Measurements from ENCODE around the gene PKD1L1.

Gene PKD1L1

DNA sequence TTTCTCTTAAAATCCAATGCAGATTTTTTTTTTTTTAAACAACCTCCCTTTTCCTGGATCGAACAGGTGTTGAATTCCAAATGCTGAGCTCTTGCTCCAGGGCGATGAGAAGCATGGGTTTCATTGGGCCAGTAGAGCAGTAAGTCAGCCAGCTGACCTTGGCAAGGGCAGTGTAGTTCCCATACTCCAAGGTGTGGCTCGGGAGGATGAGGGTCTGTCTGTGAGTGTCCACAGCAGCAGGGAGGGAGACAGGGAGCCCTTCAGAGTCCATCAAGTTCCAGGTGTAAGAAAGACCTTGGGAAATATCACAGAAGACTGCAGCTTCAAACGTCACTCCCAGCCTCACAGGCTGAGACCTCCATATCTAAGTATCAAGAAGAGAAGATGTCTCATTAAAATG, 50.4 kb downstream of the PKD1L1 start:
- no peak for DNase-seq (ENCODE audit: low spot score)

DNA sequence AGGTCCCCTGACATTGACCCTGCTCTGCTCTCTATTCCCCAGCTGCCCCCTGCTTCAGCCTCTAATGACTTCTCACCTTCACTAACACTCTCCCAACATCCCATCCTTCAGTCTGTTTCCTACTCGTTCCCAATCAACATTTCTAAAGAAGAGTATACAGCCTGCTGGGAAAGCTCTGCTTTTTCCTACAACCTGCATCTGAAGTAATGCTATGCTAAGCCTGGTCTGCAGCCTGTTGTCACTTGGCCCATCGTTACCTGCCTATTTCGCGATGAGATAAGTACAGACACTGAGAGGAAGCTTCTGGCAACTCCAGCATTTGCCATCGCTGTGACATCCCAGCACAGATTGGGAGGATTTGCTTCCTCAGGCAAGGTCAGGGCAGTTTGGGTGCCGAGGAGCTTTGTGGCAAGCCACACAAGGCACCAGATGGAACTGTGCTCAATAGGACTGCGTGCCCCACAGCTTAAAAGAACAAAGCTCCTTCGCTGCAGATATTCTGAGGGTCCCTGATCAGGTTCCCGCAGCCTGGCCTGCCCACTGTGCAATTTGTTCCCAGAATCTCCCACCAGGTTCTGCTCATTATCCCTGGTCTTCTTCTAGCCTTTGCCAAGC, 51.4 kb downstream of the PKD1L1 start:
- no peak for DNase-seq (ENCODE audit: low spot score)

DNA sequence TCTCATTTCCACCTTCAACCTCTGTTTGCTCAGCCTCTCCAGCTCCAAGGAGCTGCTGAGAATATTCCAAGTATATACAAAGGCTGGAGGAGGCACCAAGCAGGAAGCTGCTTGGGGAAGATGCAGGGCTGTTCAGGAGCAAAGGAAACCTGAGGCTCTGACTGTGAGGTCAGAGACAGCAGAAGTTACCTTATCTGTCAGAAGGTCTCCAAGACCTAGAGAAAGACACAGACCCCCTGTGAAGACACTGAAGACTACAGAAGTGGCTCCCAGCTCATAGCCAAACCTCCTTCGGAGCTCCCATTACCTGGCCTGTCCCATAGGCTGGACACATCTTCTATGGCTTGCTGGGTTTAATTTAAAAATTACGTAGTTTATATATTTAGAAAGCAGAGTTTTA, 53.2 kb downstream of the PKD1L1 start:
- no peak for DNase-seq (ENCODE audit: low spot score)

DNA sequence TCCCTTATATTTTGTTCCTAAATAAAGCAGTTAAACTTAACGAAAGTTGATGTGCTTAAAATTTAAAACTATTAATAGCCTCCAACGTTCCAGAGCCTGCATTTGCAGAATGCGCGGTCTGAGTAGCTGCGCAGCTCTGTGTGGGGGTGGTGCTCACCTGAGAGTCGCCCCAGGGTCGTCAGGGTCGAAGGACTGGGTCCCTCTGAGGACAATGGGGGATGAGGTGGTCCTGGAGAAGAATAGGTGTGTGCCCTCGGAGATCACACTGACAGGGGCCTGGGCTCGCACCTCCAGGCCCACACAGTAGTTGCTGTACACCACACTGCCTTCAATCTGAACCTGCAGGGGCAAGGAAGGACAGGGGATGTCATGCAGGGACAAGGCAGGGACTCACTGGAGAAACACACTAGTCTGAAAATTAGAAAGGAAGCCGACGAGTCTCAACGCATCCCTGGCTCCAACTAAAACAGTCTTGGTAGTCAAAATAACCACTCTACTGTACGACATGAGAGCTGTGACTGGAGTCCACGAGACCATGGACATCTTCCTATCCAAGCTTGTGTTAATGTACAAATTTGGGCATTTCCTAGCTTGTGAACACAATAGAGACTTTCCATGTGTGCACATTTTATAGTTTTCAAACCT, 54.4 kb downstream of the PKD1L1 start:
- DNase-seq (ENCODE audit: low spot score), result no peak

DNA sequence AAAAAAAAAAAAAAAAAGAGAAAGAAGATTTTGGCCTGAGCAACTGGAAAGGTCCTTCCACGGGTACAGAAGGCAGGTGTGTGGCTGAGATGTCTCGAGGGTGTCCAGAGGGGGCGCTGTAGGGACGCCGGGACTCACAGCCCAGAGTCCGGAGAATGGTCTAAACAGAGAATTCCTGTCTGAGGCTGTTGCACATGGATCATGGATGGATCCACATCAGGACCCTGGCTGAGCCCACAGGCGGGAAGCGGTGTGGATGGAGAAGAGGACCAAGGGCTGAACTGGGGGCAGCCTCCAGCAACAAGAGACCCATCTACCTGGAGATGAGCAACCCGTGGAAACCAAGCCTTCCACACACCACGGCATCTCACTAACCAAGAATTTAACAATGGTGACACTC, 55.0 kb downstream of the PKD1L1 start:
- DNase-seq (ENCODE audit: low spot score), result no peak

DNA sequence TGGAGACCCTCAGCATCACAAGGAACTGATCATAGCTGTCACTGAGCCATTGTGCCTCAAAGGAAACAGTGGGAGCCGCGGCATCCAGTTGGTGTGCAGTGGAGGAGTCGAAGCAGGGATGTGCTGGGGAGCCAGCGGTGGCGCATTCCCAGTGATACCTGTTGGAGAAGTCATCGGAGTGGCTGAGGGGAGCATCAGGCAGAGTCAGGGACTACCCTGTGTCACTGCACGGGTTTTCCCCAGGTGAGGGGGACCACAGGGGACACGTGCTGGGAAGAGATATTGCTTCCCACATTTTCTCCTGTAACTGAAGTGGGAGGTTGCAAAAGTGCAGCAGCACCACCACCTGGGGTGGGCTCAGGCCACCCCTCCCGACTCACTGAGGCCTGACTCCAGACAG, 57.7 kb downstream of the PKD1L1 start:
- DNase-seq (ENCODE audit: low spot score), result no peak

DNA sequence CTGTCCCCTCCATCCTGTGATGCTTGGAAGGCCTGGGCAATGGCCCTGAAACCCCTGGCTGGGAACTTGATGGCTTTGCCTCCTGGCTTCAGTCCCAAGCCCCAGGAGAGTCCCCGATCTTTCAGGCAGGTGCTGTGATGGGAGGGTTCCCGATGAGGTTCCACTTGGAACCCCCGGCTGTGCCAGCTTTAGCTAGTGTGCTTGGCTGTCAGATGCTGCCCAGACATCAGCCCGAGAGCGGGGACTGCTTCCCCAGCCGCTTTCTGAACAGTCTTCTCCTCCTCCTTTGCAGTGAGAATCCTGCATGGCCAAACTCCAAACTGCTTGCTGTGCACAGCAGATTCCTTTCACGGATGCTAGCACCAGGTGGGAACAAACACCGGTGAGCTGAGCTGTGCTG, 58.1 kb downstream of the PKD1L1 start:
- no peak for DNase-seq (ENCODE audit: low spot score)

DNA sequence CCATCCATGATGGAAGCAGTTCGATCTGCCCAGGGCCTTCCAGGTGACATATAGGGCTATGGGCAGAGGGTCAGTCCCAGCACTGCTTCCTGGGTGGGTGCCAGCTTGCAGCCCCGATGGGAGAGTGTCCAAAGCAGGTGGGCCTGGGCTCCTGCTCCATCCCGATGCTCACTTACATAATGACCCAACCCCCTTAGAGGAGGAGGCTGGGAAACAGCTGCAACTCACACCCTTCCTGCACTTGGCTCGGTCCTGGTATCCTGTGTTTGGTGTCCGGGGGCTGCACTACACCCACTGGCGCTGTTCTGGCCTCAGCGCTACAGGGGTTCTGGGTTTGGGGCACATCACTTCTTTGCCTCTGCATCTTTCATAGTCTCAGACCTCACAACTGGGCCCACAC, 58.5 kb downstream of the PKD1L1 start:
- no peak for DNase-seq (ENCODE audit: low spot score)

DNA sequence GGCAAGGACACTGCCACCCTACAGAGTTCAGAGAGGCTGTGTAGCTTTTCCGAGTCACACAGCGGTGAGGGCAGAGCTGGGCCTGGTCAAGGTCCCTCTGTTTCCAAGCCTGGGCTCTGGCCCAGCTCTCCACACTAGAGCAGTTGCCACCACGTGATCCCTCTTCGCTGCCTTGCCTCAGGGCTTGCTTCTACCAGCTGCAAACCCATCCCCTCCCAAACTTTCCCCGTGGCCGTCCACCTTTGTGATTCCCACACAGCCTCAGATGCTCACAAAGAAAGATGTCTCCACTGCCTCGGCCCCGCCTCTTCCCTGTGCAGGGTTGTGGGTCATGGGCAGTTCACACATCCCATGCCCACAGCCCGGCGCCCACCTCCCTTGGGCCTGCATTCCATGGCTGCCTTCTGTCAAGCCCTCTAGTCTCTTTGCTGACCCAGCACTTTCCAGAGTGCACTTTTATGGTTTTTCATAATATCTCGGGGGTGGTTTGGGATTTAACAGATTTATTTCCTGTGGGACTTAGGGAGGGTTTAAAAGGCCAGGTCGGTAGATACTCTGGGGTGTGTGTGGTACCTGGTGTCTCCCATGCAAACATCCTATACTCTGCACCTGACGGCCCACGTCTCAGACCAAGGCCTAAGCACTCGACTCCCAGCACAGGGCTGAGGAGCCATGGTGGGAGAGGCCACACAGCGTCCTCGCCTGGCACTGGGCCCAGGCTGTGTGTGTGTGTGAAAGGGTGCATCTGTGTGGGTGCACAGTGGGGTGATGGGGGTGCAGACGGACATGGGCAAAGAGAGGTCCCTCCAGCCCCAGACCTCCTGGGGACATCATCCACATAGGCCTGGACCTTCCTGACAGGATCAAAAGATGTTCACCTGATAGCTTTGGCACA, 59.6 kb downstream of the PKD1L1 start:
- no peak for DNase-seq (ENCODE audit: low spot score)

DNA sequence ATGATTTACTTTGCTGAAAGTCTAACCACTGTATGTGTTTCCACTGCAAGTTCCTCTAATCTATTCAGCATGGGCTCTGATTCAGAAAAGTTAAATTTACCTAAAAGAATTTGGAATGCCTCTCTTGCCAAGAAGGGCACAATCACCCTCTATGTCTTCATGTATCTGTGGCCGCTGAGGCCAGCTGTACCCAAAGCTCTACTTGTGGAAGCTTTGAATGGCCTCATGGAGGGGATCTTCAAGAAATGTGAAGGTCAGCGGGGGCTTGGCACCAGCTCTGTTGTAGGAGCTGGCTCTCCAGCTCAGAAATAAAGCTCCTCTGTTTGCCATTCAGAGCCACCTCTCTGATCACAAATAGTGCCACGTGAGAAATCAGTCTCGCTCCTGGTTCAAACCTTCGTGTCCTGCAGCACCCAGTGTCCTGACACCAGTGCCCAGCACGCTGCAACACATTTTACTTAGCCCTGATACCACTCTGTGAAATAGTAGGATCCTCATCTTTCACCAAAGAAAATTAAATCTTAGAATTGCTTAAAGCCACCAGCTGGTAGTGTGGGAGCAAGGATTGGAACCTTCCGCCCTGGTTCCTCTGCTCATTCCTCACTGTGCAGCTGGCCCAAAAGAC, 61.1 kb downstream of the PKD1L1 start:
- peak; percentile 28 for DNase-seq (ENCODE audit: low spot score)

DNA sequence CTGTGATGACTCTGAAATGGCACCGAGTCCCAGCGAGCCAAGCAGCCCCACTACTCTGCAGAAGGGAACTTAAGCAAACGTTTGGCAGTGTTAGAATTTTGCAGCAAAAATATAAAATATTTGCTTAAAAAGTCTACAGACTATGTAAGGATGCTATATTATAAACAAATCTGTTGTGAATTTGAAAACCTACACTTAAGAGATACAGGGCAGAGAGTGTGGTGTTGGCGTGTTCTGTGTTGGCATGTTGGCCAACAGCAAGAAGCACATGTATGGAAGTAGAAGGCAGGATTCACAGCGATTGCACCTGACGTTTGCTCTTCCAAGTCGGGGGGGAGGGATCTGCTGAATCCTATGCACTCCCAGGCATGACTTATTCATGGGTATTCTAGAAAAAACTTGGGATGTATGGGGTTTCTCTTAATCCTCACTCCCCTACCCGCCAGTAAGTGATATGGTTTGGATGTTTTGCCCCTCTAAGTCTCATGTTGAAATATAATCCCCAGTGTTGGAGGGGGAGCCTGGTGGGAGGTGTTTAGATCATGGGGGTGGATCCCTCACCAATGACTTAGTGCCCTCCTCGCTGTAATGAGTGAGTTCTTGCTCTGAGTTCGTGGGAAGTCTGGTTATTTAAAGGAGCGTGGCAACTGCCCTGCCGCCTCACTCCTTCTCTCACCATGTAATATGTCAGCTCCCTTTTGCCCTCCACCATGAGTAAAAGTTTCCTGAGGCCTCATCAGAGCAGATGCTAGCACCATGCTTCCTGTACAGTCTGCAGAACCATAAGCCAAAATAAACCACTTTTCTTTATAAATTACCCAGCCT, 62.1 kb downstream of the PKD1L1 start:
- no peak for DNase-seq (ENCODE audit: low spot score)

DNA sequence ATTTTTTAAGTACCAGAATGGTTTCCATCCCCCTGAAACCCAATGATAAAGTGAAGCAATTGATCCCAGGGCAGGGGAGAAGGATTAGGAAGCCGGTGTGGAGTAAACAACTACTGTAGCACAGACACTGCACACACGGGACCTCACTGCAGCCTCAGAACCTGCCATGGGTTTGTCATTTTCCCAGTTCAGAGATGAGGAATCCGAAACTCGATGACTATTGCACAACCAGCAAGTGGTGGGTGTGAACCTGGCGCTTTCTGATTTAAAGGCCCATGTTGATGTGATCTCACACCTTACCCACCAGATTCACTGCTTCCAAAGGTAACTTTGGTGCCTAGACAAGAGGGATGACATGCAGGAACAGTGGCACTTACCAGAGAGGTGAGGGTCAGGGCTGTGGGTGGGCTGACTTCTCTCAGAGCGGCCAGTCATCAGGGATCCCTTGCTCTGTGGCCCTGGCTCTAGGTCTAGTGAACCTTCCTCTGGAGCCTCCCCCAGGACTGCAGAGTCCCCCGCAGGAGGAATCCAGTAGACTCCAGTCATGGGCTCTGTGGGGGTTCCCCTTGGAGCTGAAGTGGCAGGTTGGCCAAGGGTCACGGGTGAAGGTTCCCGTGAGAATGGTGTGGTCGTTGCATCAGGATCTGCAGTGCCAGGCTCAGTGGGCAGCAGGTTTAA, 62.8 kb downstream of the PKD1L1 start:
- no peak for DNase-seq (ENCODE audit: low spot score)

DNA sequence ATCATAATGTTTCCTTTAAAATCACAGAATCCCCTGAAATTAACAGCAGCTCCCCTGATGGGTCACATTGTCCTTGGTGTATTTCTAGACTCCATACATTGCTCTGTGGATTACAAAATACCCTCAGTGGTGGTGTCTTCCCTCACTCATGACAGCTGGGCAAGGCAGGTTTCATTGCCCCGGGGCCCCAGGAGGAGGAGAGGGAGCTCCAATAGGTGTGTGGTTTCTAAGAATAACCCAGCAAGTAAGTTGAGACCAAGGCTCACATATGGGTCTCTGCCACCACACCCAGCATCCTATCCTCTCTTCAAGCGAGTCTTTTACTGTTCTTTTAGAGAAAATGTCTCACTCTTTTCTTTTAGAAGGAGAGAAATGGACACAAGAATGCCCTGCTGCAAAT, 63.6 kb downstream of the PKD1L1 start:
- no peak for DNase-seq (ENCODE audit: low spot score)

DNA sequence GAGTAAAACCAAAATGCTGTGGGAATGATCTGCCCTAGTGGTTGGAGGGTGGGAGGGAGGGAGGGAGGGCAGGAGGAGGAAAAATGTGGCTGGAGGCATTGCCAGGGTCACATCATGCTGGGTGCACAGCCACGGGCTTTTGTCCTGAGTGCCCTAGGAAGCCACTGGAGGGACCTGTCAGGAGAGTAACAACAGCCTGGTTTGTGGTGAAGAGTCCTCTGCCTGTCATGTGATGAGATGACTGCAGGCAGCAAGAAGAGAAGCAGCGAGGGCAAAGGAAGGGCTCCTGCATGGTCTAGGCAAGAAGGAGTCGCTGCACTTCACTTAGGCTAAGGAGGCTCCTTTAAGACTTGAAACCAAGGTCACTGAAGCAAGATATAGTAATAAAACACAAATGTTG, 65.6 kb downstream of the PKD1L1 start:
- DNase-seq (ENCODE audit: low spot score), result no peak

DNA sequence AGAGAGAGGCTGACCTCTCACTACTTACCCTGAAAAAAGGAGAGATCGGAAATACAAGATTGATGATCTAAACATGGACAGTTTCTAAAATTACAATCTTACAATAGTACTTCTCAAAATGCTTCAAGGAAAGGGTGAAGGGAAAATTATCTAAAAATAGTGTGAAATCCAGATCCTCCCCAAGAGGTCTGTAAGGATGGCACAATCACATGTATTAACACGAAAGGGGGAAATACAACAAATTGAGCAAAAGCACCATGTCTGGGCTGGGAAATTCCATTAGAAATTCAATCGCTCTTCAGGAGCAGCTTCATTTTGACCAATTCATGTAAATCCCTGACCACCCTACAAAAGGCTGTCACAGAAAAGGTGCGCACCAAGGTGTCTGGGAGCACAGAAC, 67.0 kb downstream of the PKD1L1 start:
- DNase-seq (ENCODE audit: low spot score), result no peak

DNA sequence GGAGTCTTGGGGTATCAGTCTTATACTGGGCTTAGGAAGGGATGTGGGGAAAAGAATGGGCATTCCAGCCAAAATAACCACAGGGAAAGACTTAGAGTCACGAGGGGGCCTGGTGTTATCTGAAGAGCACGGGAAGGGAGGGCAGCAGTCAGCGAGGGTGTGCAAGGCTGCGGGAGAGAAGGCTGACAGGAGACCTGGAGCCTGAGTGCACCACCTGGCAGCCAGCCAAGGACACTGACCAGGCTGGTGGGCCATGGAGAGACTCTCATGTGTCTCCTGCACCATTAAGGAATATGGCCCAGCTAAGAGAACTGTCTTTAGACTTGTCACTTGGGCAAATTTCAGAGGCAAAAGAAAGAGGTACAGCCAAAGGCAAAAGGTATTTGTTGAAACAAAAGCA, 69.6 kb downstream of the PKD1L1 start:
- DNase-seq (ENCODE audit: low spot score), result no peak

DNA sequence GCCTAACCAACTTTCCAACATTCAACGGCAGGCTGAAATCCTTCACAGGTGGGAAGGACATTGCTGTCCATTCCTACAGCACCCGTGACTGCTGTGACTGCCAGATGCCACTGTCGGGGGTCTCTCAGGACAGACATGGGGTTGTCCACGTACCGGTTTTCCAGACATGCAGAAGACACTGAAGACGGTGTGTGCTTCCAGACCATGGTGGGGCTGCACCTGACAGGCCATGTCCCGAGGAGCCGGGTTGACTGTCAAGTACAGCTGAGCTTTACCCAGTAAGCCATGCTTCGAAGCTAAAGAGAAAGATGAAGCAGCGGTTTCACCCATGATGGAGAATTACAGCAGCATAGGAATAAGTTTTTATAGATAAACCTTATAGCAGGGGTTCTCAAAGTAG, 70.9 kb downstream of the PKD1L1 start:
- no peak for DNase-seq (ENCODE audit: low spot score)

DNA sequence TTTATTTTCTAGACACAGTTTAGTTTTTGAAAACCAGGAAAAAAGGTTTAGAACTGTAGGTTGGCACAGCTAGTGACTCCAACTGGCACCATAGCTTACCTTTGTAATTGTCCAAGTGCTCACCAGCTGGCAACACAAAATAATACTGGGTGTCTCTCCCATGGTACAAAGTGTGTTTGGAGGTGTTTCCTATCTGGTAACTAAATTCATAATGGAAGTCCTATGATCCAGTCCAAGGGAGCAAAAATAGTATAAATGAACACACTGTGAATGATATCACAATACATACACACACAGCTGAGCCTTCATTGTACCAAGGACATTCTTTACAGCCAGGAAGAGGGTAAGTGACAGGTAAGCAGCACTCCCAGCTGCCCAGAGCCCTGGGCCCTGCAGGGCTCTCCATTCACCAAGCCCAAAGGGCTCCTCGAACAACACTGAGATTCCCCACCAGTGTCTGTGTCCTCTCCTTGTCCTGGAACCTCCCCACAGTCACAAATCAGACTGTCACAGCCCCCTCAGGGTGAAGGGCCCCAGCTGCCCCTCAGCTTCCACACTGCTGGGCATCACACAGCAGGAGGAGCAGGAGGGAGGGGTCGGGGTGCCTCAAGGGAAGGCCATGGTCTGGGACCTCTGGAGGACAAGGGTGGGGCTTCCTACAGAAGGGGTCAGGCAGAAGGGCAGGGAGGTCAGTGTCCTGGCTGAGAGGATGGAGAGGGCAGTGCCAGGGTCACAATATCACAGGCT, 72.1 kb downstream of the PKD1L1 start:
- DNase-seq (ENCODE audit: low spot score), result no peak

DNA sequence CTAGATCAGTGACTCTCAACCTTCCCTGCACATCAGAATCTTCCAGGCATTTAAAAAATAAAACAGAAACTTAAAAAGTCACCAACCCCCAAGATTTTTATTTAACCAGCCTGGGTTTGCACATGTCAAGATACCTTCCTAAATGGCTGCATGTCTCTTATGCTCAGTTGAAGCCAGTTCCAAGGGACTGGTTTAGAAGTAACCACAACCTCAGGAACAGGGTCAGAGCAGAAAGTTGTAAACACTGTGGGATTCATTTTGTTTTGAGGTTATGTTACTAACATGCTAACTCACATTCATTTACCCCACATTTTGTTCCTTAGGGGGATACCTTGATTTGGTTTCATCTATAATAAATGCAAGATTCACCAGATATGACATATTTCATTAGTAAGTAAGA, 72.9 kb downstream of the PKD1L1 start:
- no peak for DNase-seq (ENCODE audit: low spot score)

DNA sequence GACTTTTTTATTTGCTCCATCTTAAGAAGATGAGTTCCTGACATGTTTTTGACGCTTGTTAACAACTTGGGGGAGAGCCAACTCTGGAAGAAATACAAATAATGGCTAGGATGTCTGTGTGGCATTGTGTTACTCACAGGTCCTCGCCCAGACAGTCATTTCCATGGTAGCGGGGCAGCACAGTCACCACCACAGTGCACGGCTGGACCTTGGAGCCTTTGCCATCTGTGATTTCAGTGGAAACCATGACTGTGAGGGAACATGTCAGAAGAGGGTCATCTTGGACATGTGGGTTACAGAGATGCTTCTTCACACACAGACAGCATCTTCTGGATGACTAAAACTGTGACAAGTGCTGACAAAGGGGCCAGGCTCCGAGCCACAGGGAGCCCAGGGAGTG, 74.5 kb downstream of the PKD1L1 start:
- no peak for DNase-seq (ENCODE audit: low spot score)

DNA sequence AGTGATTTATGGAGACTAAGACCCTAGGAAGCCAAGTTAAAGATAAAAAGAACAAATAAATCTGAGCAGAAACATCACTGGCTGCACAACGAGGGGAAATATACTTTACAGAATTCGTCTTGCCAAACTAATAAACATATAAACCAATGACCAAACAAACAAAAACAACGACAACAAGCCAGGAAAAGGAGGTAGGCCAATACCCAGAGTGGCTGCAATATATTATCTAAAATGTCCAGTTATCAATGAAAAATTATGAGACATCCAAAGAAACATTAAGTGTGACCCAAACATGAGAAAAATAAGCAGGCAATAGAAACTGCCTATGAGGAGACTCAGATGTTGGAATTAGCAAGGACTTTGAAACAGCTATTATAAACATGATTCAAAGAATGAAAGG, 81.0 kb downstream of the PKD1L1 start:
- no peak for DNase-seq (ENCODE audit: low spot score)

Data from pons (tissue), 1 donor.